Measurements from ENCODE around the gene ZNF526. TPM values are rescaled to one million over a fixed set of nuclear protein-coding genes. Genes with fewer than 3 reads are reported as not detected.
A peak's percentile ranks its signal among the peaks of the same experiment; 100 is the strongest.

The ZNF526 gene
- total RNA-seq, 1 donor from 2014 or later, result 22.7 TPM

DNA sequence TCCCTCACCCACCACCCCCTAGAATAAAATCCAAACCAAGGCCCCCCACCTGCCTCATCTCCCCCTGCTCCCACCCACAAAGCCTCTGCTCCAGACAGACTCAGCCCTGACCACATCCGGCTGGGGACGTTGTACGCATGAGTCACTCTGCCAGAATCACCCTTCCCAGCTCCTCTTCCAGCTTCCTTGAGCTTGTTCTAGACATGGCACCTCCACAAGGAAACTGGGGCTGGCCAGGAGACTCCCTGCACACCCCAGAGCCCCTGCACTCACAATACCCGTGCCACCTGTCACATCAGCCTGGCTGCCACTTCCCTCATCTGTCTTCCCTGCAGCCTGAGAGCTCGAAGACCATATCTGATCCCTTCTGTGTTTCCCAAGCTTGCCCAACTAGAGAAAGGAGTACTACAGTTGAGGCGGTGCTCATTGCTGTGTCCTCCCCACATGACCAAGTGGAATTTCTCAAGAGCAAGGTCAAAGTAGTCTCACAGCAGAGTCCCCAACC is 12.3 kb upstream of the ZNF526 start:
- DNase-seq (no peak), ATAC-seq (ENCODE audit: low read depth) (no peak)
- CTCF ChIA-PET, result no interaction called here

DNA sequence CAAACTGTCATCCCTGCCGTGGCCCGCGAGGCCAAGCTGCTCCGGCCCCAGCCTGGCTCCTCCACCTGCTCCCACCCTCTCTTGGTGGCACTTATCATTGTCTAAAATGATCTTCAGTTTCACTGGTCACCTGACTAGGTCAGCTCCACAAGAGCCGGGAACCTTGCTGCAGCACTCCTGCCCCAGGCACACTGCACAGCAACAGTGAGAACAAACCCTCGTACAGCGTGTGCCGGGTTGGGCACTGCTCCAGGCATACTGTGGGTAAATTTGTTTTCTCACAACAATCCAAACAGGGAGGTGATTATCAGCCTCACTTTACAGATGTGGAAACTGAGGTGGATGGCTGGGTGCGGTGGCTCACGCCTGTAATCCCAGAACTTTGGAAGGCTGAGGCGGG is 11.5 kb upstream of the ZNF526 start:
- Mint-ChIP-seq H3K36me3 (ENCODE audit: low read depth) (peaks cover 75% of the 10 kb centered on the region), H3K4me1 (peaks cover 42% of the 10 kb centered on the region), H3K4me3 (no peak overlapping the region), H3K27me3 (no peaks in the 10 kb centered on the region), H3K9me3 (no peaks in the 10 kb centered on the region), H3K27ac (no peak overlapping the region)
- TF ChIP-seq, protein P1, sequence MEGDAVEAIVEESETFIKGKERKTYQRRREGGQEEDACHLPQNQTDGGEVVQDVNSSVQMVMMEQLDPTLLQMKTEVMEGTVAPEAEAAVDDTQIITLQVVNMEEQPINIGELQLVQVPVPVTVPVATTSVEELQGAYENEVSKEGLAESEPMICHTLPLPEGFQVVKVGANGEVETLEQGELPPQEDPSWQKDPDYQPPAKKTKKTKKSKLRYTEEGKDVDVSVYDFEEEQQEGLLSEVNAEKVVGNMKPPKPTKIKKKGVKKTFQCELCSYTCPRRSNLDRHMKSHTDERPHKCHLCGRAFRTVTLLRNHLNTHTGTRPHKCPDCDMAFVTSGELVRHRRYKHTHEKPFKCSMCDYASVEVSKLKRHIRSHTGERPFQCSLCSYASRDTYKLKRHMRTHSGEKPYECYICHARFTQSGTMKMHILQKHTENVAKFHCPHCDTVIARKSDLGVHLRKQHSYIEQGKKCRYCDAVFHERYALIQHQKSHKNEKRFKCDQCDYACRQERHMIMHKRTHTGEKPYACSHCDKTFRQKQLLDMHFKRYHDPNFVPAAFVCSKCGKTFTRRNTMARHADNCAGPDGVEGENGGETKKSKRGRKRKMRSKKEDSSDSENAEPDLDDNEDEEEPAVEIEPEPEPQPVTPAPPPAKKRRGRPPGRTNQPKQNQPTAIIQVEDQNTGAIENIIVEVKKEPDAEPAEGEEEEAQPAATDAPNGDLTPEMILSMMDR (IDR thresholded peaks at IDR 0.05), result no peak
- no peak for ATAC-seq (ENCODE audit: low read depth)
- ChIA-PET POLR2A (no interaction called here), CTCF (no interaction called here)
- DNase-seq, result no peak
- intact Hi-C loops (cut with micrococcal nuclease), result no loop called here

More for the DNA sequence above, 12.3 kb upstream of the ZNF526 start:
- H3K27me3 Mint-ChIP-seq, result no peaks in the 10 kb centered on the region
- H3K4me3 Mint-ChIP-seq, result no peak overlapping the region
- H3K36me3 Mint-ChIP-seq (ENCODE audit: low read depth), result peaks cover 74% of the 10 kb centered on the region
- POLR2A ChIA-PET, result no interaction called here
- peak overlapping the region; percentile 35 for H3K27ac Mint-ChIP-seq
- peaks cover 42% of the 10 kb centered on the region for H3K4me1 Mint-ChIP-seq
- TF ChIP-seq, protein P1 (IDR thresholded peaks at IDR 0.05), result no peak
- H3K9me3 Mint-ChIP-seq, result no peaks in the 10 kb centered on the region
- intact Hi-C loops (cut with micrococcal nuclease), result no loop called here

DNA sequence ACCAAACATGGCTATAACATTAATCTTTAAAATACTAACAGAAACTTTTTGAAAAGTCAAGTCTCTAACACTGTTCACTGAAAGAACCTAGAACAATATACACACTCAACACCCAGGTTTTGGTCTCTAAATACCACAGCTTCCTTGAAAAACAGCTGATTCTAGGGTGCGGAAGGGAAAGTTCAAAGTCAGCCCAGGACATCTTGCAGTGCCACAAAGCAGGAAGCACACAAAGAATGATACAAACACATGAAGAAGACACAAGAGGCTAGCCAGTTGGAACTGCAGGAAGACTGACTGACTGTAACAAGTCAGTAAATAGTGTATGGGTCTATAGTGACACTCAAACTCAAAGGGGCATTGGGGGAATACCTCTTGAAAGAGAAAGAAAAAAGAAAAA is 7.2 kb upstream of the ZNF526 start:
- Mint-ChIP-seq H3K4me1 (peaks cover 51% of the 10 kb centered on the region), H3K36me3 (ENCODE audit: low read depth) (peaks cover 63% of the 10 kb centered on the region), H3K27me3 (no peaks in the 10 kb centered on the region), H3K9me3 (no peaks in the 10 kb centered on the region), H3K4me3 (no peak overlapping the region), H3K27ac (no peak overlapping the region)
- TF ChIP-seq, protein P1 (IDR thresholded peaks at IDR 0.05), result no peak
- CTCF ChIA-PET, result no interaction called here
- DNase-seq, result no peak
- ATAC-seq (ENCODE audit: low read depth), result no peak
- POLR2A ChIA-PET, result no interaction called here
- intact Hi-C loops (cut with micrococcal nuclease), result no loop called here

DNA sequence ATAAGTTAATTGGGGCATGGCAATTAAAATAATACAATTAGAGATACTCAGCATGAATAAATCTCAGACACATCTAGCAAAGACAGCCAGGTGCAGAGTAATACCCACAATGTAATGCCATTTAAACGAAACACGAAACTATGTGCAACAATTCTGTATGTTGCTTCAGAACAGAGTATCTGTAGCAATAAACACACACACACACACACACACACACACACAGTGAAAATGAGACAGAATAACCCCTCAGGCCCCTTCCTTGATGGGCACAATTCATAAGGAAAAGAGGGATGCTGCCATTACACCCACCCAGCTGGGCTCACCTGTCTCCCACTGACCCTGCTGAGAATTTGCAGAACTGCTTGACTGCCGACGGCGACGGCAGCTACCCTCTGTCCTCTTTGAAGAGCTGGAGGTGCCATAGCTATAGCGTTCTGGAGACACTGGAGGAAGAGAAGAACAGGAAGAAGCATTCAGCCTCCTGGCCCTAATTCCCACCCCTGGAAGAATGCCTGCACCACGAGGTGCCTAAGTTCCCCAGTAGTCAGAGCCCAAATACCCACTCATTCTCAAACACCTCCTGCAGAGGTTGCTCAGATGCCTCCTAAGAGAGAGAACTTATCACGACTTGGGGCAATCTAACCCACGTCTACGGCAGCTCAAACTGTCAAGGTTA is 5.2 kb upstream of the ZNF526 start:
- Mint-ChIP-seq H3K27me3 (no peaks in the 10 kb centered on the region), H3K27ac (peak overlapping the region; percentile 59), H3K4me1 (peaks cover 65% of the 10 kb centered on the region), H3K4me3 (peak overlapping the region; percentile 89), H3K9me3 (no peaks in the 10 kb centered on the region), H3K36me3 (ENCODE audit: low read depth) (peaks cover 45% of the 10 kb centered on the region)
- intact Hi-C loops (cut with micrococcal nuclease), result loop anchor here (5.0 kb wide), 1 partner anchor 38 kb away; no protein-coding TSS in a partner anchor
- ChIA-PET POLR2A (interaction anchor here (1.6 to 4.5 kb wide), 2 partner anchors 14 to 70 kb away, joined by 3 to 31 read pairs; no protein-coding TSS in a partner anchor), CTCF (interaction anchor here (1.1 kb wide), 1 partner anchor 74 kb away, joined by 3 read pairs; no protein-coding TSS in a partner anchor)
- TF ChIP-seq, protein P1 (IDR thresholded peaks at IDR 0.05), result no peak
- no peak for ATAC-seq (ENCODE audit: low read depth)
- no peak for DNase-seq
